SHP77 (cell line): Measurements from ENCODE around the gene USP36.

Experiments used
- DNase-seq, 2 experiments: peaks; one replicate each; lab custom pipeline; 2025; lab: John Stamatoyannopoulos, UW

Gene USP36

DNA sequence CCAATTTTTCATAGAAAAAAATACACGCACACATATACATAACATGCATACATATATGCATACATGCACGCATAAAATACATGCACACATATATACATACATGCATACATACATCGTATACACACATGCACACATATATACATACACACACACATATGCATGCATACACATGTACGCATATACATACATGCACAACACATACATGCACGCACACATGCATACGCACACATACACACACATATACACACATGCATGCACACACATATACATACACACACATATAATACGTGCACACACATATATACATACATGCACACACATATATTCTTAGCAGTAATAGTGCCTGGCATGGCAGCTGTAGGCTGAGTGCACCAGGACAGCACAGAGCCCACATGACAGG, 24.9 kb downstream of the USP36 start:
- no peak for DNase-seq

DNA sequence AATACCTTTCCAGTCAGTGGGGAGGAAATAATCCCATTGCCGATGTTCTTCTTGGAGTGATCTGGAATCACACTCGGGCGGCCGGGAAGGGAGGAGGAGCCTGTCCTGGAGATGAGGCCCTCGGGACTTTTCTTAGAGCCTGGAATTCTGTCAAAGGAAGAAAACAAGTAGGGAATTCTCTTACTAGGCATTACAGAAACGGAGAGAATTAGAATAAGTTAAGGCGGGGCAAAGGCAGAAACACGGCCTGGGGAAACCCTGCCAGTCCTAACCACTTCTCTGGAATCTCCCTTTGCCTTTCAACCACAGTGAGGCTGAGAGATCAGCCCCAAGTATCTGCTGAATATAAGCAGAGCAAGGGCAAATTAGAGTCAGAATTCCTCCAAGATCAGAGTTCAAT, 27.8 kb downstream of the USP36 start:
- no peak for DNase-seq

DNA sequence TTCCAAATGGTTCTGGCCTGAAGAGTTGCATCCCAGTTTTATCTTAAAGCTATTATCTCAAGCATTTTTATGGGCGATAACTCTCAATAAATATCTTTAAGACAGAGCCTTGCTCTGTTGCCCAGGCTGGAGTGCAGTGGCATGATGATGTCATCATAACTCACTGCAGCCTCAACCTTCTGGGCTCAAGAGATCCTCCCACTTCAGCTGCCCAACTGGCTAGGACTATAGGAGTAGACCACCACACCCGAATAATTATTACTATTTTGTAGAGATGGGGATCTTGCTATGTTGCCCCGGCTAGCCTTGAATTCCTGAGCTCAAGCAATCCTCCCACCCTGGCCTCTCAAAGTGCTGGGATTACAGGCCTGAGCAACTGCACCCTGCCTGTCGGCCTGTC, 32.5 kb downstream of the USP36 start:
- no peak for DNase-seq

DNA sequence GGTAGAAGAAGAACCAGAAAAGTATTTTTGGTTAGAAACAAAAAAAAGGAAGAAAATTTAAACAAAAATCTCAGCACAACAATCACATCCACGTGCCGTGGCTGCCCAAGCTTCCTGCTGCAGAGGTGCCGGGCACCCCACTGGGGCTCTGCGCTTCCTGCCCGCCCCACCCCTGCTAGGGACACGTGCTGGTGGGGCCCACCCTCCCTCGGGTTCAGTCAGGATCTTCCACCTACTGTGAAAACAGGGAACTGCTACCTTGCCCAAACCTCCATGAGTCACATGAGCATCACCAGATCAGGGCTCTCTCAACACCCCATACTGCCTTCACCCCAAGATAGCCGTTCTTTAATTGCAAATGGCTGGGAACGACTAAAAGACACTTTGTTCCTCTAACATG, 34.2 kb downstream of the USP36 start:
- no peak for DNase-seq

DNA sequence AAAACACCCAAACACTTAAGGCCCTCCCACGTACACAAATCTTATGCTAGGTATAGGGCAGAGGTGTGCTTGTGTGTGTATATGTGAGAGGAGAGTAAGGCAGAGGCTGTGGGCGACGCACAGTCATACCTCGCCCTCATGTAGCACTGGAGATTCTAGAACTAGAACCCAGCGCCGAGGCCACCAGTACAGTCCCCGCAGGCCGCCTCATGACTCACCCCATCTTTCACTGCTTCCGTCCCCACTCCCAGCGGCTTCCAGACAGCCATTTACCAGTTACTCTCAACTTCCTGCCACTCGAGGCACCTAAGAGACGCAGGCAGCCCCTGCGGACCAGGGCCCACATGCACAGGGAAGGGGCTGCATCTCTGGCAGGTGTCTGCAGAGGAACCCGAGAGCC, 35.3 kb downstream of the USP36 start:
- no peak for DNase-seq

DNA sequence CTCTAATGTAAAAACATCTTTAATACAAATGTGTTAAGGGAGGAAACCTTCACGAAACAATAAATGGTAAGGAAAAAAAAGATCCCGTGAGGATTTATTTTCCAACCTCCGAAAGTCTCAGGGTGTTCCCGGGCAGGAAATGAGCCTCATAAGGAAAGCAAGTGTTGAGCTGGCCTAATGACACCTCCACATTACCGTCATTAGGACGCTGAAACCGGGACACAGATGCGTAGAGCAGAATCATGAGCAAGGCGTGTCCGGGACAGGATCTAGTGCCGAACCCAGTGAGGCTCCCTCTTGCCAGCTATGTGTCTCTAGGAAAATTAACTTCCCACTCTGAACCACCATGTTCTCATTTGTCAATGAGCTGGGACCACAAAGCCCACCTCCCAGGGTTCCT, 35.8 kb downstream of the USP36 start:
- no peak for DNase-seq

DNA sequence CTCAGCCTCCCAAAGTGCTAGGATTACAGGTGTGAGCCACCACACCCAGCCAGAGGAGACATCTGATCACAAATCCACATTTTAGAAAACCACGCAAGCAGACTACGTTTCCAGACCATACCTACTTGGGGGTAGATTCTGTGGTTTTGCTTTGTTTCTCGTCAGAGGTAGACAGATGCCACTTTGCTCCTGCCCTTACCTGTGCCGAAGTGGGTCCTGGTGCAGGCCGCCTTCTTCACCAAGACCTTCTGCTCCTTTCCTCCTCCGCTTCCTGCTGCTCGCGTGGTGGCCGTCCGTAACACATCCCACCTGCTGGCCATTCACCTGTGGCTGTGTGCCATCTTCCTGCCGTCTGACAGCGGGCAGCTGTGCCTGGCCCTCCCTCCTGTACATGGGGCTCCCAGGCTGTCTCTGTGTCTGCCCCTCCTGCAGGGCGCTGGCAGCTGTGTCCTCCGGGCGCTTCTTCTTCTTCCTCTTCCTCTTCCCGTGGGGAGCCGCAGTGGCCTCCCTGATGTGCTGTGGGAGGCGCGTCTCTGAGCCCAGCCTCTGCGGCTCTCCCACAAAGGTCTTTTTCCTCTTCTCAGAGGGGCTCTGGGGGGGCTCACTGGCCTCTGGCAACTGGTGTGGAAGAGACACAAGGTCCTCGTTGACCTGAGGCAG, 37.3 kb downstream of the USP36 start:
- no peak for DNase-seq

DNA sequence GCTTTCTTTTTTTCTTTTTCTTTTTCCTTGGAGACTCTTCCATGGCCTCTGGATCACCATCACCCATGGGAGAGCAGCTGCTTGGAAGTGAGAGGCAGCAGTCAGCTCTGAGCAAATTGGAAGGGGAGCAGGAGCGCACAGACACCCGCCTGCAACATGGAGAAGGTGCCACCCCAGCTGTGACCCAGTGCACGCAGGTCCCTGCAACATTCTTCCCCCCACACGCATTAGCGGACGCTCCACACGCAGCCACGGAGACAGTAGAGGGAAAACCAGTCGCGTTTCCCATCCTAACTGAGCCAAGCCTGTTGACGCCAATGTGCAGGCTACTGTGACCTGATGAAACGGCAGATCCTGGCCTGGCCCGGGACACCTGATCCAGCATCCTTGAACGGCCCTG, 38.2 kb downstream of the USP36 start:
- DNase-seq = no peak

DNA sequence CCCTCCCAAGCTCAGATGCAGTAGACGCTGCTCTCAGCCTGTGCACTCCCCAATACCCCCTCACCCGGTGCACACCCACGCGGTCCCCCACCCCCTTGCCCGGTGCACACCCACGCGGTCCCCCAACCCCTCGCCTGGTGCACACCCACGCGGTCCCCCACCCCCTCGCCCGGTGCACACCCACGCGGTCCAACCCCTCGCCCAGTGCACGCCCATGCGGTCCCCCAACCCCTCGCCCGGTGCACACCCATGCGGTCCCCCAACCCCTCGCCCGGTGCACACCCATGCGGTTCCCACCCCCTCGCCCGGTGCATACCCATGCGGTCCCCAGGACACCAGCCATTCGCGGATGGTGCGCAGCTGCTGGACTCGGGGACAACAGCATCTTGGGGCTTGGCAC, 38.6 kb downstream of the USP36 start:
- no peak for DNase-seq

DNA sequence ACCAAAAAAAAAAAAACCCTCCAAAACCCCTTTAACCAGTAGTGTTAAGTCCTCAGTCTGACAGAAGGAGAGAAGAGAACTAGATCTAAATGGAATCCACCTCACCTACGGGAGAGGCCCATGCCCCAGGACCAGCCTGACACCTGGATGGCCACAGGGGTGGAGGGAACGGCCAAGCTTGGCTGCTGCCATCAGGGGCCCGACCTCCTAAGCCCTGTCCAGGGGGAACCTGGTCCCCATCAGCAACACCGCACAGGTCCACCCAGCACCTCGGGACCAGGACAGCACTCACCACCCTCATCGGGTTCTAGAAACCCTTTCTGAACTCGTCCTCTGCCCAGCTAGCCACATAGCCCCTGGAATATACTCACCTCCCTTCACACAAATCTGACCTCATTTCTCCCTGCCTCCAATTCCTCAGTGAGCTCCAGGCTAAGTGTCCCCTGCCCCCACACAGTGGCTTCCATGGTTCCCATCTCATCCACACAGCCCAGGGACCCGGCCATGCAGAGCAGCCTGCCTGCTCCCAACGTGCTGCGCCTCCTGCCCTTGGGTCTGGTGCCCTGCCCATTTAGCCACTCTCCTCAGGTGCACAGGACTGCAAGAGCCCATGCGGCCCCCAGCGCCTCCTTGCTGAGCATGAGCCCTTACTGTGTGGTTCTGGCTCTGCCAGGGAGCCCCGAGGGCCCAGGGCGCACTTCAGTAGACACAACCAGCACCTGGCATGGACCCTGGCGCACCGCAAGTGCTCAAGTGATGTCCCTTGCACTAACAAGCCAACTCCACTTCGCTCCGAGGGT, 40.3 kb downstream of the USP36 start:
- DNase-seq = no peak

DNA sequence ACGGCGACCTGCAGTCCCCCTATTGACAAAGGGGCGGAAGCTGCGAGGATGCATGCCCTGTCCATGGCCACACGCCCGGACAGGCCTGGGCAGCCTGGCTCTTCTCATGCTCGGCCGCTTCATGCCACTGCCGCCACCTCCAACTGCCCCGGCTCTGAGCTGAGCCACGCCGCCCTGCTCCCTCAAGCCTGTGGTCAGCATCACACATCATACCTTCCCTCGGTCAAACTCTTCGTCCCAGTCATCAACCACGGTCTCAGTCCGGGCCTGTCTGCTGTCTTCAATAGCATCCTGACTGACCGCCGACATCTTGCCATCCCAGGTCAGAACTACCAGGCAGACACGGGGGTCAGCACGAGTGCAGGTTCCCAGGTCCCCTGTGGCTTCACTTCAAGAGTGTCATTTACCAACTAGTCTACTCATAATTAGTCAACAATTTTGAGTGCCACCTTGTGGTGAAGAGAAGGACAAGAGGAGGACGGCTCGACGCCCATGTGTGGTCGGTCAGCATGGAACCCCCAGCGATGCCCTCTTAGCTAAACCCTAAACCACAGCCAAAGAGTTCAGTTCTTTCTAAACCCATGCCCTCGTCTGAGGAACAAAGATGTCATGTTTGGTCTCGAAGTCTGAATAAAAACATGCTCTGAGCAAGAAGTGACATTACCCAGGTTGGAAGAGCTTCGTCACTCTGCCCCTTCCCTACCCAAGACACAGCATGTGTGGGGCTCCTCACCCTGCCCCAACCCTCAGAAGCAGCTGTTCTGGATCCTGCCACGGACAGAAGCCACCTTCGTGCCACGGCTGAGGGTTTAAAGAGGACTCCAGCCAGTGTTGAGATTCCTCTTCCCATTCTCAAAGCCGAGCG, 41.7 kb downstream of the USP36 start:
- DNase-seq = peak in 1 of 2 experiments; percentile 34

DNA sequence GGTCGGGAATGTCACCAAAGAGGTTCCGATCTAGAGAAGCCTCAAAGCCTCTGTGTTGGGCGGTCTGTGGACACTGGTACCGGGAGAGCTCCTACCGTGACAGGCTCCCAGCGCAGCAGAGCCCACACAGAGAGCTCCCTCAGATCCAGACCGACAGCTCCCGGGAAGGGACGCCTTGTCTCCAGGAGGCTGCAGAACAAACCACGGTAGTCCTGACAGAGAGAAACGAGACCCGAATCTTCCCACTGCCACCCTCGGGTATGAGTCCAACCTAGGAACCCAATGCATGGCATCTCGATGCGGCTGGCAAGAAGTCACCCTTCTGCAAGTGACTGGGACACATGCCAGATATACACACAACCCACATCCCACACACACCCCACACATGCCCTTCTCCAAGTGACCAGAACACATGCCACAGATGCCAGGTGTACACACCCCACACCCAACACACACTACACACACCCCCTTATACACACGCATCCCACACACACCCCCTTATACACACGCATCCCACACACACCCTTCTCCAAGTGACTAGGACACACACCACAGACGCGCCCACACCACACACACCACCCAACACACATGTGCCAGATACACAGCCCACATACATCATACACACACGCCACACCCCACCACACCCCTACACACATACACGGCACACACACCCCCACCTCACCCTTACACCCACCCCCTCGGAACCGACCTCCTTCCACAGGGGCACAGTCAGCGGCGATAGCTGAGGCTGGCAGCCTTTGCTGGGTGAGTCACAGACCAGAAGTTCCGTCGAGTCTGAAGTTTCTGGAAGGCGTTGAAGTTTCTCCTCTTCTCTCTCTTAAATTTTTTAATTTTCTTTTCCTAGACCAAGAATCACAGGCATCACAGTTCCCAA, 42.7 kb downstream of the USP36 start:
- DNase-seq = no peak

DNA sequence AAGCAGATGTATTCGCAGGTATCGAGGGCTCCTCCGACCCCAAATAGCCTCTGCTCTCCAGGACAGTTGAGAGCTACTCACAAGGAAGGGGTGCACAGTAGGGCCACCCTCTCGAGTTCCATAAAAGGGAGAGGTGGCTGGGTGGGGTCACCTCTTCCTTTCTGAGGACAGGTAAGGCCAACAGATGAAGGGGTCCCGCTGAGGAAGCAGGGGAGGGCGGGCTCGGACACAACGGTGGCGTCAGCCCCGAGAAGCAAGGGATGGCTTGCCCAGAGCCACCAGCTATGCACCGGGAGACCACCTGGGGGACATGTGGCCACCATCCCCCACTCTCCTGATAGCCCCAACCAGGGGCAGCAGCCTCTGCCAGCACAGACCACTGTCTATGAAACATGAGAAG, 43.4 kb downstream of the USP36 start:
- DNase-seq = no peak

DNA sequence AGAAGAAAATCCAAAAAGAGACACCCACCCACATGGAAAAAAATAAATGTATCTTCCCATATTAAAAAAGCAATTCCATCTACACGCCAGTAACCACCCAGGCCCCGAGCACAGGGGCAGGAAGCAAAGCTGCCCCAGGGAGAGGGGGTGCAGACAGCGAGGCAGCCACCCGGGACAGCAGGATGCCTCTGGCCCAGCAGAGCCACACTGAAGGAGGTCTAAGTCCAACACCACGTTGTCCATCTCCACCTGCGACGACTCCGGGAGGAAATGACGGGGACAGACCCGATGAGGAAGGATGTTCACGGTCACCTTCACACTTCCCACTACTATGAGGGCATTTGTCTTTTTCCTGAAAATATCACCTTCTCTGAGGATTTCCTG, 44.1 kb downstream of the USP36 start:
- DNase-seq = no peak

DNA sequence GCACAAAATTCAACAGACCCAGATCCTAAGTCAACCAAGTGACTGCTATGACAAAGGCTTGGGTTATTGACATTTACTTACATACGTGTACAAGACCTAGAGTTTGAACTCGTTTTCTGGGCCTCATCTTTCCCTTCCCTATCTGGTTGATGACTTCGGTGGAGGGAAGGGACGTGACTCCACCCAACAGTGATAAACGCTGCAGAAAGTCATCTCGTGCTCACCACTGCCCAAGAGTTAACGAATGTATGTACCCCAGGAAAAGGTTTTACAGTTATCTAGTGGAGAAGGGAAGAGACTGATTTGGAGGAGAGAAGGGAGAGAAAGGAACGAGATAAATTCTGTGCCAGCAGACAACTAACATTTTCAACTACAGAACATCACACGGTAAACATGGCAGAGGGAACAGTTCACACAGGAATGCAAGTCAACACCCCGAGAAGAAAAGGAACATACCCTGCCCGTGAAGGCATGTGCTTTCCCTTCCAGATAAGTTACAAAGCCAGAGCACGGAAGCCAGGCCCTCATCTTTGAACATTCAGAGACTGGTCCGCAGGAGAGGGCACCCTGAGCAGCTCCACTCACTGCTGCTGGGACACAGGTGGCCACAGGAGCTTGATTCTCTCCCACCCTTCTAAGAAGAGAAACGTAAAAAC, 44.6 kb downstream of the USP36 start:
- DNase-seq = no peak

DNA sequence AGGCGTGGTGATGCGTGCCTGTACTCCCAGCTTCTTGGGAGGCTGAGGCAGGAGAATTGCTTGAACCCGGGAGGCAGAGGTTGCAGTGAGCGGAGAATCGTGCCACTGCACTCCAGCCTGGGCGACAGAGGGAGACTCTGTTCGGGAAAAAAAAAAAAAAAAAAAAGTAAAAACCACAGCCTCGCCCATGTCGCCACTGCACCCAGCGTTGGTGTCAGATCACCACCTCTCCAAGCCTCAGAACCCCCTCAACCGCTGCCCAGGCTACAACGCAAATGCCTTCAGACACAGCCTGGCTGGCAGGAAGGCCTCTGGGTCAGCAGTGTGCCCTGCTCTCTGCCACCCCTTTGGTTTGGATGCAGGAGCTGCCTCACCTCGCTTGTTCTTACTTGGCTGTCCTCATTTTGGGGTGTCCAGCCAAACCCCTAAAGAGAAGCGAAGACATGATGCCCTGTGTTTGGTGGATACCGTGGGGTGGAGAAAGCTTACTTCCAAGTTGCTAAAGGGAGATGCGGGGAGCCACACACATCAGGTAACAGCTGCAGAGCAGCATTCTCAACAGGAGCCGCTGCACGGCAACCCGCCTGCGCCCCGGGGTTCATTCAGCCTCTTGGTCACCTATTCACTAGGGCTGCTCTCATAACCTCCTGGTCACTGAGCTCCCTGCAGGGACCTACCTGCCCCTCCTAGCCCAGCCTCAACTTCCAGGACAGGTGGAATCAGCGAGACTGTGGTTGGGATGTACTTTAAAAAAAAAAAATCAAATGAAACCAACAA, 45.6 kb downstream of the USP36 start:
- DNase-seq = no peak

DNA sequence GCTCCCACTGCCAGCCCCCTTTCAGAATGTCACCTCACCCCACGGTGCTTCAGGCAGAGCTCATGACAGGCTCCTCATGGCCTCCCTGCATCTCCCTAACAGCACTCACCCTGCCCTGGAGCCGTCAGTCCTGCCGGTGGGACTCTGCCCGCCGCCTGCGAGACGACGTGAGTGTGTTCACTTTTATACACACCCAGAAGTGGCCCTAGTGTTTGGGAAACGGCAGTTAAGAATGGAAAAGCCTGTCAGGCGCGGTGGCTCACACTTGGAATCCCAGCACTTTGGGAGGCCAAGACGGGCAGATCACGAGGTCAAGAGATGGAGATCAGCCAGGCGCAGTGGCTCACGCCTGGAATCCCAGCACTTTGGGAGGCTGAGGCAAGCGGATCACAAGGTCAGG, 46.2 kb downstream of the USP36 start:
- DNase-seq = no peak

DNA sequence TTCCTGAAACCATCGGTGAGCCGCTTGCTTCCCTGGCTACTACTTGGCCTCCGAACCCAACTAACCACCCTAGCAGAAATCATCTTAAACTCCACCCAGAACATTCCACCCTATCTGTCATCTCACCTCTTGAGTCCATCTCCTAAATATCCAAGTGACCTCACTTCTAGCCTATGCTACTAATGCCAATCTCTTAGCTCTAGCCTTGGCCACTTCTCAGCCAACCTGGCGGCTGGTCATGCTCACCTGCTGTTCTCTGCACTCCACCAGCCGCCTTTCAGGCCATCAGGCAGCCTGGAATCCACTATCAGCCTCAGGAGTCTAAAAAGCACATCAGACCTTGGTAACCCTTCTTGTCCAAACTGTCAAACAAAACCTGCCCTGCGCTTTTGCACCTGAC, 46.6 kb downstream of the USP36 start:
- DNase-seq = no peak

DNA sequence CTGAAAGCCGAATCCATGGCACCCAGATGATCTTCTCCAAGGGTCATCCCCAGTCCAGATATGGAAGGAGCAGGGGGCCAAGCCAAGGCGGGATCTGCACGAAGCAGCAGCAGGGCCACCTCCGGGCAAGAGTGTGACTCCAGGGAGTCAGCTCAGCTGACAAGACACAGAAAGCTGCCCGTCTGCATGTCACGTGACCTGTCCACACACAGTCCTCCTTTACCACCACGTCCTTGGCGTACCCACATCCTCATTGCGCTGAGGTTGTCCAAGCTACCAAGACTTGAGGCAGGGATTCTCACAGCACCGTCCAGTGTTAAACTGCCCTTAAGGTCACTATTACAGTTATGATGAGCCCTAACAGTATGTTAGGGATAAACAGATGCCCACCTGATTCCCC, 47.2 kb downstream of the USP36 start:
- no peak for DNase-seq

DNA sequence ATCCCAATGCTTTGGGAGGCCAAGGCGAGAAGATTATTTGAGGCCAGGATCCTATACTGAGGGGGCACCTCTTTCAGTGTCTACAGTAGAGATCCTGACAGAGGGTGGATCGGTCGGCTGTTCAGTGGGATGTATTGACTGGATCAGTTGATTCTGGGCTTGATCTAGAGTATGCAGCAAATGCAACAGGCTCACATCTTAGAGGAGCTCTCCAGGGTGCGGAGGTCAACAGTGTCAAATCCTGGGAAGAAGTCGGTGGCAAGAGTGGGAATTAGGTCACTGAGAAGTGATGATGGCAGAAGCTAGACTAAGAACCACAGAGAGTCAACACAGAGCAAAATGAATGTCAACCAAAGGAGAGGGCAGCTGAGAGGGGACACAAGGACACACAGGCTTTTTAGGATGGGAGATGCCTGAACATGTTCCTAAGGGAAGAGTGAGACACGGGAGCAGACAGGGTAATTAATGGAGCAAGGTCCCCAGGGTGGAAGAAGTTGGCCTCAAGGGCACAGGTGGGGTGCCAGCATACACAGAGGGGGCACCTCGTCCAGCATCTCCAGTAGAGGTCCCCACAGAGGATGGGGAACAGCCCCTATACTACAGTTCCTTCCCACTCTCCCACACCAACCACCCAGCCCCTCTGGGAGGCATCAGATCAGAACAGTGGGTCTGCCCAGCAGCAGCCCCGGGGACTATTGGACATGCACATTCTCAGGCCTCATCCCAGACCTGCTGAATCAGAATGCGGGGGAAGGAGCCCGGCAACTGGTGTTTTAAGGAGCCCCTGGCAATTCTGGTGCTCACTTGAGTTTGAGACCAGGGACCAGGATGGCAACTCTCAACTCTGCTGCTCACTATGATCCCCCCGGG, 48.5 kb downstream of the USP36 start:
- DNase-seq = no peak
